CD4-positive, alpha-beta T cell treated with Interleukin-2 at 100 ng/mL for 4 hours (primary cell): ENCODE data around the gene IQGAP3.
"Not testable (repeated sequence)": the region's sequence is repeated elsewhere in the genome, so short reads cannot be mapped to it uniquely, and the experiment has no call there.

ENCODE experiments used
- DNase-seq: peaks from one replicate; pipeline ENCODE4 v3.0.0-alpha.2; 2020; ENCODE audit warnings: low spot score

IQGAP3 gene

GRCh38 chr1:156571261-156571852 lies 1.0 kb downstream of the IQGAP3 start:
- DNase-seq = no peak

- DNase-seq = no peak
Measured at GRCh38 chr1:156566436-156566835, 5.9 kb downstream of the IQGAP3 start.

- no peak for DNase-seq
Measured at GRCh38 chr1:156565519-156565918, 6.8 kb downstream of the IQGAP3 start.

- DNase-seq = no peak
Measured at GRCh38 chr1:156560585-156561163, 11.7 kb downstream of the IQGAP3 start.

- no peak for DNase-seq
Measured at GRCh38 chr1:156559797-156560385, 12.5 kb downstream of the IQGAP3 start.

GRCh38 chr1:156559086-156559796 lies 13.1 kb downstream of the IQGAP3 start:
- no peak for DNase-seq

- no peak for DNase-seq
Measured at GRCh38 chr1:156556354-156556753, 16.0 kb downstream of the IQGAP3 start.

- no peak for DNase-seq
Measured at GRCh38 chr1:156555715-156556114, 16.6 kb downstream of the IQGAP3 start.

- no peak for DNase-seq
Measured at GRCh38 chr1:156554971-156555370, 17.4 kb downstream of the IQGAP3 start.

- no peak for DNase-seq
Measured at GRCh38 chr1:156553860-156554485, 18.4 kb downstream of the IQGAP3 start.

GRCh38 chr1:156552937-156553336 lies 19.4 kb downstream of the IQGAP3 start:
- DNase-seq = not testable (repeated sequence)

- DNase-seq = no peak
Measured at GRCh38 chr1:156552518-156552917, 19.8 kb downstream of the IQGAP3 start.

GRCh38 chr1:156551869-156552268 lies 20.5 kb downstream of the IQGAP3 start:
- DNase-seq = no peak

GRCh38 chr1:156551066-156551643 lies 21.2 kb downstream of the IQGAP3 start:
- DNase-seq = no peak

GRCh38 chr1:156550346-156550745 lies 22.0 kb downstream of the IQGAP3 start:
- no peak for DNase-seq

- DNase-seq = no peak
Measured at GRCh38 chr1:156549831-156550230, 22.5 kb downstream of the IQGAP3 start.

GRCh38 chr1:156549390-156549789 lies 23.0 kb downstream of the IQGAP3 start:
- DNase-seq = no peak

GRCh38 chr1:156547982-156548381 lies 24.4 kb downstream of the IQGAP3 start:
- no peak for DNase-seq

- DNase-seq = no peak
Measured at GRCh38 chr1:156547434-156547833, 24.9 kb downstream of the IQGAP3 start.

GRCh38 chr1:156546267-156546666 lies 26.1 kb downstream of the IQGAP3 start:
- DNase-seq = no peak

- DNase-seq = no peak
Measured at GRCh38 chr1:156544592-156545102, 27.7 kb downstream of the IQGAP3 start.

- DNase-seq = no peak
Measured at GRCh38 chr1:156543066-156543465, 29.3 kb downstream of the IQGAP3 start.
